Stimulated activated CD4-positive, alpha-beta T cell treated with anti-CD3 and anti-CD28 coated beads, Interleukin-15, amount 100 ng/mL, for 48 hours (primary cell): ENCODE measurements around the gene SEC24B.

ENCODE experiments used
- DNase-seq, 2 donors: peaks; one replicate each; pipeline ENCODE4 v3.0.0-alpha.2; 2020; ENCODE audit warnings: low read depth in 2 of 2

SEC24B gene

GRCh38 chr4:109433205-109434006, at the start of gene SEC24B:
TSS of gene SEC24B (plus strand) at chr4:109433815. CDS start at chr4:109433870, 55 bp downstream.
- peak; percentile 82 to 83 for DNase-seq

GRCh38 chr4:109383823-109384222, 49.8 kb upstream of the SEC24B start:
- no peak for DNase-seq

GRCh38 chr4:109385260-109385659, 48.4 kb upstream of the SEC24B start:
- DNase-seq, result no peak

- DNase-seq, result no peak
Measured at GRCh38 chr4:109389369-109390114, 44.1 kb upstream of the SEC24B start.

GRCh38 chr4:109390115-109390768, 43.4 kb upstream of the SEC24B start:
- DNase-seq, result no peak

GRCh38 chr4:109395694-109396093, 37.9 kb upstream of the SEC24B start:
- DNase-seq, result no peak

- no peak for DNase-seq
Measured at GRCh38 chr4:109398928-109399327, 34.7 kb upstream of the SEC24B start.

- peak in 1 of 2 donors; percentile 13 for DNase-seq
Measured at GRCh38 chr4:109406337-109406931, 27.2 kb upstream of the SEC24B start.

- no peak for DNase-seq
Measured at GRCh38 chr4:109407027-109407737, 26.4 kb upstream of the SEC24B start.

GRCh38 chr4:109408711-109409110, 24.9 kb upstream of the SEC24B start:
- DNase-seq, result no peak

GRCh38 chr4:109410226-109410625, 23.4 kb upstream of the SEC24B start:
- no peak for DNase-seq

GRCh38 chr4:109410776-109411175, 22.8 kb upstream of the SEC24B start:
- no peak for DNase-seq

GRCh38 chr4:109411964-109412363, 21.7 kb upstream of the SEC24B start:
- no peak for DNase-seq

GRCh38 chr4:109412776-109413175, 20.8 kb upstream of the SEC24B start:
- no peak for DNase-seq

- DNase-seq, result no peak
Measured at GRCh38 chr4:109414938-109415337, 18.7 kb upstream of the SEC24B start.

- DNase-seq, result no peak
Measured at GRCh38 chr4:109418588-109418987, 15.0 kb upstream of the SEC24B start.

- no peak for DNase-seq
Measured at GRCh38 chr4:109419679-109420078, 13.9 kb upstream of the SEC24B start.

- DNase-seq, result no peak
Measured at GRCh38 chr4:109424093-109424841, 9.3 kb upstream of the SEC24B start.

- DNase-seq, result no peak
Measured at GRCh38 chr4:109425405-109425804, 8.2 kb upstream of the SEC24B start.

GRCh38 chr4:109429545-109429944, 4.1 kb upstream of the SEC24B start:
- no peak for DNase-seq

GRCh38 chr4:109432203-109432602, 1.4 kb upstream of the SEC24B start:
- DNase-seq, result no peak
